H1 (cell line): ENCODE data around the gene GJD2.

Experiments used
- CBX8 ChIP-seq: fragments of 300-800, 300-1000 bp; sonication (generic); IDR thresholded peaks from 2 replicates; pipeline ENCODE4 v1.7.1; 2016; ENCODE audit warnings: low read depth, low read length, borderline replicate concordance
- MAFK ChIP-seq: IDR thresholded peaks from 2 replicates; pipeline ENCODE4 v1.6.1; 2012; ENCODE audit warnings: low read depth, mild to moderate bottlenecking, improper control_type of control experiment, low read length
- NANOG ChIP-seq: IDR thresholded peaks from 2 replicates; pipeline ENCODE4 v1.6.1; 2011; ENCODE audit warnings: low read length, low read depth, mild to moderate bottlenecking, inconsistent platforms; ENCODE audit not compliant: insufficient read depth, poor library complexity, severe bottlenecking
- RXRA ChIP-seq: IDR thresholded peaks from 2 replicates; pipeline ENCODE4 v1.6.1; 2011; ENCODE audit warnings: low read depth, mild to moderate bottlenecking, low read length, moderate library complexity; ENCODE audit not compliant: insufficient read depth
- SP2 ChIP-seq: IDR thresholded peaks from 2 replicates; pipeline ENCODE4 v1.6.1; 2012; ENCODE audit warnings: mild to moderate bottlenecking, low read length, inconsistent platforms
- TAF1 ChIP-seq: IDR thresholded peaks from 2 replicates; pipeline ENCODE4 v1.6.1; 2011; ENCODE audit warnings: mild to moderate bottlenecking, low read depth, low read length
- TF ChIP-seq, protein P1 (sequence below), 3 experiments: IDR thresholded peaks; 1 replicate in 2 of 3; 2 replicates in 1 of 3; pipeline versions ENCODE4 v1.5.1 to v1.6.1; 2011; ENCODE audit warnings: low read length in 3 of 3, mild to moderate bottlenecking in 3 of 3, inconsistent platforms in 2 of 3, low read depth in 1 of 3, moderate library complexity in 1 of 3; ENCODE audit not compliant: insufficient read depth in 1 of 3; ENCODE audit errors: control extremely low read depth in 1 of 3

DNA sequence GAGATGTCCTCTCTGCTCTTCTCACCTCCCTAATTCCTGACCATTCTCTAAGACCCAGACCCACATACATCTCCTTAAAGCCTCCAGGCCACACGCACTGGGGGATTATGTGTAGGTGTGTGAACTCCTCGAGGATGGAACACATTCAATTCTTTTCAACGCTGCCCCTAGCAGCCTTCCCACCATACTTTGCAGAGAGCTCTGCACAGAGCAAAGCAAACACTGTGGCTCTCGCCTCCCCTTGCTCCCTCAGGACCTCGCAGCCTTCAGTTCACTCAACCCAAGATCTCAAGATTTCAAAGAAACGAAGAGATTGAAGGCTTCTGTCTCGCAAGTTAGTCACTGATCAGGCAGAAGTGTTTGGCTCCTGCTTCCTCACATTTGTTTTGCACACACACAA lies 34.5 kb upstream of the GJD2 start:
- no peak for TF ChIP-seq MAFK
- TF ChIP-seq TAF1: no peak
- TF ChIP-seq, protein P1, sequence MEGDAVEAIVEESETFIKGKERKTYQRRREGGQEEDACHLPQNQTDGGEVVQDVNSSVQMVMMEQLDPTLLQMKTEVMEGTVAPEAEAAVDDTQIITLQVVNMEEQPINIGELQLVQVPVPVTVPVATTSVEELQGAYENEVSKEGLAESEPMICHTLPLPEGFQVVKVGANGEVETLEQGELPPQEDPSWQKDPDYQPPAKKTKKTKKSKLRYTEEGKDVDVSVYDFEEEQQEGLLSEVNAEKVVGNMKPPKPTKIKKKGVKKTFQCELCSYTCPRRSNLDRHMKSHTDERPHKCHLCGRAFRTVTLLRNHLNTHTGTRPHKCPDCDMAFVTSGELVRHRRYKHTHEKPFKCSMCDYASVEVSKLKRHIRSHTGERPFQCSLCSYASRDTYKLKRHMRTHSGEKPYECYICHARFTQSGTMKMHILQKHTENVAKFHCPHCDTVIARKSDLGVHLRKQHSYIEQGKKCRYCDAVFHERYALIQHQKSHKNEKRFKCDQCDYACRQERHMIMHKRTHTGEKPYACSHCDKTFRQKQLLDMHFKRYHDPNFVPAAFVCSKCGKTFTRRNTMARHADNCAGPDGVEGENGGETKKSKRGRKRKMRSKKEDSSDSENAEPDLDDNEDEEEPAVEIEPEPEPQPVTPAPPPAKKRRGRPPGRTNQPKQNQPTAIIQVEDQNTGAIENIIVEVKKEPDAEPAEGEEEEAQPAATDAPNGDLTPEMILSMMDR (IDR thresholded peaks at IDR 0.05; ENCODE audit: control extremely low read depth in 1 of 3, insufficient read depth in 1 of 3, low read depth in 1 of 3, low read length in 3 of 3): no peak
- TF ChIP-seq CBX8: no peak
- no peak for TF ChIP-seq NANOG
- no peak for TF ChIP-seq RXRA
- no peak for TF ChIP-seq SP2
